ENCODE measurements around the gene INPP5K.
A peak's percentile ranks its signal among the peaks of the same experiment; 100 is the strongest.
"Not testable (repeated sequence)": the region's sequence is repeated elsewhere in the genome, so short reads cannot be mapped to it uniquely, and the experiment has no call there.

The INPP5K gene

GRCh38 chr17:1462164-1463112 lies 54.0 kb downstream of the INPP5K start:
- Histone ChIP-seq H3K4me1 (ENCODE audit: control insufficient read depth, insufficient read depth, low read length) (peaks cover 28% of the 10 kb centered on the region), H3K4me3 (ENCODE audit: low read length) (no peak overlapping the region), H3K9ac (ENCODE audit: low read length) (no peak overlapping the region), H3K9me3 (ENCODE audit: control insufficient read depth, low read length) (no peaks in the 10 kb centered on the region), H3K27me3 (ENCODE audit: control insufficient read depth, insufficient read depth, low read length) (no peaks in the 10 kb centered on the region), H3K36me3 (ENCODE audit: control insufficient read depth, insufficient read depth, low read length) (no peaks in the 10 kb centered on the region)

- peaks cover 33% of the 10 kb centered on the region for H3K4me1 ChIP-seq (ENCODE audit: control insufficient read depth, insufficient read depth, low read length)
These were observed 55.0 kb downstream of the INPP5K start for GRCh38 chr17:1461198-1461944.

GRCh38 chr17:1460233-1460632 lies 56.2 kb downstream of the INPP5K start:
- H3K4me1 ChIP-seq (ENCODE audit: control insufficient read depth, insufficient read depth, low read length) = peaks cover 33% of the 10 kb centered on the region
- no peak overlapping the region for H3K4me3 ChIP-seq (ENCODE audit: low read length)
- no peaks in the 10 kb centered on the region for H3K27me3 ChIP-seq (ENCODE audit: control insufficient read depth, insufficient read depth, low read length)
- no peaks in the 10 kb centered on the region for H3K36me3 ChIP-seq (ENCODE audit: control insufficient read depth, insufficient read depth, low read length)
- no peak overlapping the region for H3K9ac ChIP-seq (ENCODE audit: low read length)
- H3K9me3 ChIP-seq (ENCODE audit: control insufficient read depth, low read length) = no peaks in the 10 kb centered on the region

More at GRCh38 chr17:1461198-1461944, 55.0 kb downstream of the INPP5K start:
- H3K36me3 ChIP-seq (ENCODE audit: control insufficient read depth, insufficient read depth, low read length) = no peaks in the 10 kb centered on the region
- no peak overlapping the region for H3K4me3 ChIP-seq (ENCODE audit: low read length)
- no peaks in the 10 kb centered on the region for H3K27me3 ChIP-seq (ENCODE audit: control insufficient read depth, insufficient read depth, low read length)
- H3K9me3 ChIP-seq (ENCODE audit: control insufficient read depth, low read length) = no peaks in the 10 kb centered on the region
- no peak overlapping the region for H3K9ac ChIP-seq (ENCODE audit: low read length)

GRCh38 chr17:1455797-1456599 lies 60.4 kb downstream of the INPP5K start, which contains the start of gene CRK:
CRK (minus strand) TSS chr17:1456232; CDS start chr17:1456117, 115 bp downstream.
- peaks cover 36% of the 10 kb centered on the region for H3K4me1 ChIP-seq (ENCODE audit: control insufficient read depth, insufficient read depth, low read length)
- H3K4me3 ChIP-seq (ENCODE audit: low read length) = peak within 1 kb of the TSS; percentile 63
- H3K9ac ChIP-seq (ENCODE audit: low read length) = peak within 1 kb of the TSS; percentile 91
- H3K27me3 ChIP-seq (ENCODE audit: control insufficient read depth, insufficient read depth, low read length) = no peaks in the 10 kb centered on the region
- H3K36me3 ChIP-seq (ENCODE audit: control insufficient read depth, insufficient read depth, low read length) = no peaks in the 10 kb centered on the region
- no peaks in the 10 kb centered on the region for H3K9me3 ChIP-seq (ENCODE audit: control insufficient read depth, low read length)

GRCh38 chr17:1455291-1455796 lies 61.1 kb downstream of the INPP5K start:
- Histone ChIP-seq H3K4me3 (ENCODE audit: low read length) (peak overlapping the region; percentile 63), H3K4me1 (ENCODE audit: control insufficient read depth, insufficient read depth, low read length) (peaks cover 34% of the 10 kb centered on the region), H3K27me3 (ENCODE audit: control insufficient read depth, insufficient read depth, low read length) (no peaks in the 10 kb centered on the region), H3K36me3 (ENCODE audit: control insufficient read depth, insufficient read depth, low read length) (no peaks in the 10 kb centered on the region), H3K9ac (ENCODE audit: low read length) (peak overlapping the region; percentile 91), H3K9me3 (ENCODE audit: control insufficient read depth, low read length) (no peaks in the 10 kb centered on the region)

- Histone ChIP-seq H3K27me3 (ENCODE audit: control insufficient read depth, insufficient read depth, low read length) (no peaks in the 10 kb centered on the region), H3K4me1 (ENCODE audit: control insufficient read depth, insufficient read depth, low read length) (peaks cover 28% of the 10 kb centered on the region), H3K36me3 (ENCODE audit: control insufficient read depth, insufficient read depth, low read length) (no peaks in the 10 kb centered on the region), H3K9me3 (ENCODE audit: control insufficient read depth, low read length) (no peaks in the 10 kb centered on the region), H3K4me3 (ENCODE audit: low read length) (peak overlapping the region; percentile 63), H3K9ac (ENCODE audit: low read length) (peak overlapping the region; percentile 91)
These were observed 61.9 kb downstream of the INPP5K start for GRCh38 chr17:1454541-1454940.

- not testable (repeated sequence) for H3K9me3 ChIP-seq (ENCODE audit: control insufficient read depth, low read length); H3K4me3 ChIP-seq (ENCODE audit: low read length); H3K27me3 ChIP-seq (ENCODE audit: control insufficient read depth, insufficient read depth, low read length); H3K36me3 ChIP-seq (ENCODE audit: control insufficient read depth, insufficient read depth, low read length); H3K9ac ChIP-seq (ENCODE audit: low read length)
- peaks cover 33% of the 10 kb centered on the region for H3K4me1 ChIP-seq (ENCODE audit: control insufficient read depth, insufficient read depth, low read length)
These were observed 62.7 kb downstream of the INPP5K start for GRCh38 chr17:1453694-1454093.

- Histone ChIP-seq H3K36me3 (ENCODE audit: control insufficient read depth, insufficient read depth, low read length) (no peaks in the 10 kb centered on the region), H3K9me3 (ENCODE audit: control insufficient read depth, low read length) (no peaks in the 10 kb centered on the region), H3K9ac (ENCODE audit: low read length) (no peak overlapping the region), H3K4me1 (ENCODE audit: control insufficient read depth, insufficient read depth, low read length) (peaks cover 33% of the 10 kb centered on the region), H3K27me3 (ENCODE audit: control insufficient read depth, insufficient read depth, low read length) (no peaks in the 10 kb centered on the region), H3K4me3 (ENCODE audit: low read length) (no peak overlapping the region)
These were observed 63.6 kb downstream of the INPP5K start for GRCh38 chr17:1452836-1453235.

- not testable (repeated sequence) for H3K4me3 ChIP-seq (ENCODE audit: low read length); H3K27me3 ChIP-seq (ENCODE audit: control insufficient read depth, insufficient read depth, low read length); H3K9ac ChIP-seq (ENCODE audit: low read length); H3K36me3 ChIP-seq (ENCODE audit: control insufficient read depth, insufficient read depth, low read length); H3K9me3 ChIP-seq (ENCODE audit: control insufficient read depth, low read length)
- H3K4me1 ChIP-seq (ENCODE audit: control insufficient read depth, insufficient read depth, low read length) = peaks cover 33% of the 10 kb centered on the region
These were observed 66.2 kb downstream of the INPP5K start for GRCh38 chr17:1450261-1450660.

- no peaks in the 10 kb centered on the region for H3K27me3 ChIP-seq (ENCODE audit: control insufficient read depth, insufficient read depth, low read length)
- H3K4me1 ChIP-seq (ENCODE audit: control insufficient read depth, insufficient read depth, low read length) = peaks cover 28% of the 10 kb centered on the region
These were observed 66.9 kb downstream of the INPP5K start for GRCh38 chr17:1449412-1449967.

GRCh38 chr17:1447052-1447451 lies 69.4 kb downstream of the INPP5K start:
- Histone ChIP-seq H3K27me3 (ENCODE audit: control insufficient read depth, insufficient read depth, low read length) (no peaks in the 10 kb centered on the region), H3K4me1 (ENCODE audit: control insufficient read depth, insufficient read depth, low read length) (peaks cover 11% of the 10 kb centered on the region), H3K9me3 (ENCODE audit: control insufficient read depth, low read length) (no peaks in the 10 kb centered on the region), H3K4me3 (ENCODE audit: low read length) (no peak overlapping the region), H3K36me3 (ENCODE audit: control insufficient read depth, insufficient read depth, low read length) (no peaks in the 10 kb centered on the region), H3K9ac (ENCODE audit: low read length) (no peak overlapping the region)

More at GRCh38 chr17:1449412-1449967, 66.9 kb downstream of the INPP5K start:
- H3K9me3 ChIP-seq (ENCODE audit: control insufficient read depth, low read length) = no peaks in the 10 kb centered on the region
- no peak overlapping the region for H3K4me3 ChIP-seq (ENCODE audit: low read length)
- H3K9ac ChIP-seq (ENCODE audit: low read length) = no peak overlapping the region
- no peaks in the 10 kb centered on the region for H3K36me3 ChIP-seq (ENCODE audit: control insufficient read depth, insufficient read depth, low read length)
